Vagina (tissue), 2 donors: ENCODE results near the gene THG1L. TPM values are rescaled to one million over a fixed set of nuclear protein-coding genes. Genes with fewer than 3 reads are reported as not detected.

Experiments used
- DNase-seq, 2 donors: peaks; one replicate each; pipeline ENCODE4 v3.0.0-alpha.2; 2017; ENCODE audit errors: extremely low spot score in 2 of 2
- H3K27ac ChIP-seq: fragments of 200-600 bp; sonication (generic); one replicate; pipeline ENCODE4 v1.5.1; 2019
- H3K27me3 ChIP-seq: fragments of 200-600 bp; sonication (generic); one replicate; pipeline ENCODE4 v1.5.1; 2019
- H3K36me3 ChIP-seq, 2 donors: fragments of 200-600 bp; sonication (generic); one replicate each; pipeline ENCODE4 v1.5.1; 2017 to 2019
- H3K4me1 ChIP-seq: fragments of 200-600 bp; sonication (generic); one replicate; pipeline ENCODE4 v1.5.1; 2019
- H3K4me3 ChIP-seq, 2 donors: fragments of 200-600 bp; sonication (generic); 1 replicate in 1 of 2; 2 replicates in 1 of 2; pipeline ENCODE4 v1.5.1; 2016 to 2019
- H3K9me3 ChIP-seq: fragments of 200-600 bp; sonication (generic); one replicate; pipeline ENCODE4 v1.5.1; 2019
- CTCF ChIP-seq, 3 experiments: fragments of 450-650 bp in 2 of 3; fragments of 200-600 bp in 1 of 3; sonication (generic) in 1 of 3; IDR thresholded peaks; one replicate each; pipeline ENCODE4 v1.5.1; 2017 to 2019; ENCODE audit warnings: antibody characterized with exemption in 3 of 3, mild to moderate bottlenecking in 2 of 3, moderate library complexity in 2 of 3
- POLR2A ChIP-seq, 2 donors: fragments of 450-650 bp; IDR thresholded peaks; one replicate each; pipeline ENCODE4 v1.6.1; 2017; ENCODE audit warnings: antibody characterized with exemption in 2 of 2, mild to moderate bottlenecking in 2 of 2, moderate library complexity in 2 of 2
- POLR2AphosphoS5 ChIP-seq, 2 donors: sonication (generic); formaldehyde crosslinking; IDR thresholded peaks; one replicate each; pipeline ENCODE4 v1.9.0; 2017; ENCODE audit warnings: antibody characterized with exemption in 2 of 2, mild to moderate bottlenecking in 2 of 2, low read depth in 1 of 2; ENCODE audit not compliant: insufficient read depth in 1 of 2
- intact Hi-C: fragments of 100-400 bp; cut with DNase I; formaldehyde crosslinking; loops from one replicate; pipeline ENCODE4 v1.15.1; 2023
- total RNA-seq: library from RNA; depleted of rRNA; stranded (reverse); fragments of >200 nt; gene quantifications from one replicate; pipeline ENCODE4 v1.2.3, GENCODE V29; 2016

Gene THG1L
- total RNA-seq, 1 donor from 2014 or later: 10.3 TPM

- no peaks in the 10 kb centered on the region for H3K27me3 ChIP-seq
- no peaks in the 10 kb centered on the region for H3K9me3 ChIP-seq
- peaks cover 30% of the 10 kb centered on the region for H3K4me1 ChIP-seq
- peak overlapping the region; percentile 77 for H3K27ac ChIP-seq
- peak overlapping the region; percentile 82 to 83 for H3K4me3 ChIP-seq
- DNase-seq: no peak
- intact Hi-C loops: no loop called here
- TF ChIP-seq CTCF (IDR thresholded peaks at IDR 0.05) (no peak), POLR2AphosphoS5 (IDR thresholded peaks at IDR 0.05; ENCODE audit: insufficient read depth in 1 of 2, low read depth in 1 of 2) (no peak), POLR2A (IDR thresholded peaks at IDR 0.05) (no peak)
- H3K36me3 ChIP-seq: peaks cover 3 to 5% of the 10 kb centered on the region in 2 donors
Measured at GRCh38 chr5:157744051-157745011, 13.1 kb downstream of the THG1L start.

GRCh38 chr5:157745041-157745456 is 13.8 kb downstream of the THG1L start:
- no peak for DNase-seq
- H3K4me1 ChIP-seq: peaks cover 30% of the 10 kb centered on the region
- no peaks in the 10 kb centered on the region for H3K9me3 ChIP-seq
- peak overlapping the region; percentile 82 to 83 for H3K4me3 ChIP-seq
- H3K27me3 ChIP-seq: no peaks in the 10 kb centered on the region
- intact Hi-C loops: no loop called here
- no peak for TF ChIP-seq CTCF (IDR thresholded peaks at IDR 0.05)
- H3K27ac ChIP-seq: peak overlapping the region; percentile 77
- no peaks in the 10 kb centered on the region for H3K36me3 ChIP-seq

GRCh38 chr5:157747173-157747740 is 16.0 kb downstream of the THG1L start:
- no peak for TF ChIP-seq POLR2AphosphoS5 (IDR thresholded peaks at IDR 0.05; ENCODE audit: insufficient read depth in 1 of 2, low read depth in 1 of 2)
- TF ChIP-seq CTCF (IDR thresholded peaks at IDR 0.05): no peak
- no peak for TF ChIP-seq POLR2A (IDR thresholded peaks at IDR 0.05)
- Histone ChIP-seq H3K36me3 (peaks cover 0 to 10% of the 10 kb centered on the region in 2 donors), H3K4me3 (no peak overlapping the region), H3K27me3 (no peaks in the 10 kb centered on the region), H3K9me3 (no peaks in the 10 kb centered on the region), H3K27ac (no peak overlapping the region), H3K4me1 (peaks cover 30% of the 10 kb centered on the region)
- intact Hi-C loops: no loop called here
- no peak for DNase-seq

- intact Hi-C loops: no loop called here
- H3K4me1 ChIP-seq: peaks cover 27% of the 10 kb centered on the region
- H3K4me3 ChIP-seq: no peak overlapping the region
- H3K36me3 ChIP-seq: peaks cover 0 to 15% of the 10 kb centered on the region in 2 donors
- H3K27me3 ChIP-seq: no peaks in the 10 kb centered on the region
- H3K9me3 ChIP-seq: no peaks in the 10 kb centered on the region
- TF ChIP-seq CTCF (IDR thresholded peaks at IDR 0.05): no peak
- no peak for TF ChIP-seq POLR2AphosphoS5 (IDR thresholded peaks at IDR 0.05; ENCODE audit: insufficient read depth in 1 of 2, low read depth in 1 of 2)
- no peak for TF ChIP-seq POLR2A (IDR thresholded peaks at IDR 0.05)
- no peak for DNase-seq
- H3K27ac ChIP-seq: peak overlapping the region; percentile 42
Measured at GRCh38 chr5:157747766-157748700, 16.8 kb downstream of the THG1L start.
